Limb (tissue), 2 donors: ENCODE data around the gene AP1S3.
"Not testable (repeated sequence)": the region's sequence is repeated elsewhere in the genome, so short reads cannot be mapped to it uniquely, and the experiment has no call there.

Experiments
- DNase-seq, 2 donors: peaks; one replicate each; pipeline ENCODE4 v3.0.0-alpha.2; 2016; ENCODE audit errors: extremely low spot score in 2 of 2

Gene AP1S3

GRCh38 chr2:223801736-223802135, 35.6 kb downstream of the AP1S3 start:
- no peak for DNase-seq

DNA sequence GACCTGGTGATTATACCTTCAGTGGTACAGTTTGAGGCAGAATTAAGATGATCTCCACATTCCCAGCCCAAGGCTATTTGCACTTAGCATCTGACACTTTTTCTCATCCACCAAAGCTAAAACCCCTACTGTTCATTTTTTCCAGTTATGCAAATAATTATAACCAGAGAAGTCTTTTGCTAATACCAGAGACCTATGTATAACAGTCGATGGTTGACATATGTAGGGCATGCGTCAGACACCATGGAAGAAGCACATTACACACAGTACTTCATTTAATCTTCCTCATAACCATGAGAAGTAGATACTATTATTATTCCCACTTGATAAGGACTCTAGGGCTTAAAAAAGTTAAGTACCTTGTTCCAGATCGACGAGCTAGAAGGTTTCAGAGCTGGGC, 36.5 kb downstream of the AP1S3 start:
- no peak for DNase-seq

- peak; percentile 35 to 62 for DNase-seq
Measured at GRCh38 chr2:223797811-223798721, 39.3 kb downstream of the AP1S3 start.

GRCh38 chr2:223797037-223797436, 40.3 kb downstream of the AP1S3 start:
- DNase-seq = no peak

- no peak for DNase-seq
Measured at GRCh38 chr2:223789423-223789822, 48.0 kb downstream of the AP1S3 start.

- DNase-seq = no peak
Measured at GRCh38 chr2:223788826-223789225, 48.6 kb downstream of the AP1S3 start.

DNA sequence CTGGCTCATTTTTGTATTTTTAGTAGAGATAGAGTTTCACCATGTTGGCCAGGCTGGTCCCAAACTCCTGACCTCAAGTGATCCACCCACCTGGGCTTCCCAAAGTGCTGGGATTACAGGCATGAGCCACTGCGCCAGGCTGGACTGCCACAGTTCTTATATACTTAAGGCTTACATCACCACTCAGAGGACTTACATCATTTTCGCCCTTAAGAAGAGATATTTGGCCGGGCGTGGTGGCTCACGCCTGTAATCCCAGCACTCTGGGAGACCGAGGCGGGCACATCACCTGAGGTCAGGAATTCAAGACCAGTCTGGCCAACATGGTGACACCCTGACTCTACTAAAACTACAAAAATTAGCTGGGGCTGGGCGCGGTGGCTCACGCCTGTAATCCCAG, 49.3 kb downstream of the AP1S3 start:
- DNase-seq = not testable (repeated sequence)

GRCh38 chr2:223787358-223787757, 50.0 kb downstream of the AP1S3 start:
- no peak for DNase-seq

GRCh38 chr2:223786943-223787342, 50.4 kb downstream of the AP1S3 start:
- no peak for DNase-seq

DNA sequence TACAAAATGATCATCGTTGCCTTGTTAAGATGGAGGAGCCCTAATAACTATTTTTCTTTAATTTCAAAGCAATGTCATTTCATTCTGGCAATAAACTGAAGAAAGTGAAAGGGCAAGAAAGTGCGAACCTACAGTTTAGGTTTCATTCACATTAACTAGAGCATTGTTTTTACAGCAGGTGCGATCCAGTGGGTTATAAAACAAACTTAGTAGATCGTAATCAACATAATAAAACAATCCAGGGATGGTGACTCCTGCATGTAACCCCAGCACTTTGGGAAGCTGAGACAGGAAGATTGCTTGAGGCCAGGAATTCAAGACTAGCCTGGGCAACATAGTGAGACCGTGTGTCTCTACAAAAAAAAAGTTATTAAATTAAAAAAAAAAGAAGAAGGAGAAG, 51.1 kb downstream of the AP1S3 start:
- no peak for DNase-seq

- no peak for DNase-seq
Measured at GRCh38 chr2:223784221-223784772, 53.1 kb downstream of the AP1S3 start.

GRCh38 chr2:223782629-223783028, 54.8 kb downstream of the AP1S3 start:
- no peak for DNase-seq

DNA sequence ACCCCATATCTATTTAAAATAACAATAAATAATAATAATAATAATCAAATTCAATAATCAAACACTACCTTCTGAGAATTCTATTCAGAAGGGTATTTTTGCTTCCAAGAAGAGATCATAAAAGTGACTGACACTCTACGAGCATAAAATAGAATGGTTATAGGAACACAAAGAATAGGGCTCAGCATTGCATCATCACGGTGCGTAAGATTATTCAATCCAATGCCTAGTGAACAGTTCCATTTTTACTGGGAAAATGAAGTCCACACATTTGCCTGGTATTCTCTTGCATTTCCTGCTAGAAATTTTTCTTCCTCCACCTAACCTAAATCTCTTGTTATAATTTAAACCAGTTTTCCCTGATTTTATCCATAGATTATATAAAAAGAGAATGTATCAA, 55.8 kb downstream of the AP1S3 start:
- DNase-seq = no peak

DNA sequence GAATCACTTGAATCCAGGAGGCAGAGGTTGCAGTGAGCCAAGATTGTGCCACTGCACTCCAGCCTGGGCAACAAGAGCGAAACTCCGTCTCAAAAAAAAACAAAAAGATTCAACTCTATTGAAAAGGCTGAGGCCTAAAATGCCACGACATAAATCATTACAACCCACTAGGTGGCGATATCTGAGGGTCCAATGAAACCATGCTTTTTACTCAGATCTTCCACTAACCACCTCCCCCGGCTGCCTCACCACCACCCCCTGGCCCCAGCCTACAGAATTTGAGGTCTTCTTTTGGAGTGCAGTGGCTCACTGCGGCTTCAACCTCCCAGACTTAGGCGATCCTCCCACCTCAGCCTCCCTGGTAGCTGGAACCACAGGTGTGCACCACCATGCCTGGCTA, 57.5 kb downstream of the AP1S3 start:
- DNase-seq = no peak

GRCh38 chr2:223774193-223774592, 63.2 kb downstream of the AP1S3 start:
- DNase-seq = no peak

GRCh38 chr2:223772363-223772762, 65.0 kb downstream of the AP1S3 start:
- no peak for DNase-seq

- no peak for DNase-seq
Measured at GRCh38 chr2:223771475-223771874, 65.9 kb downstream of the AP1S3 start.

DNA sequence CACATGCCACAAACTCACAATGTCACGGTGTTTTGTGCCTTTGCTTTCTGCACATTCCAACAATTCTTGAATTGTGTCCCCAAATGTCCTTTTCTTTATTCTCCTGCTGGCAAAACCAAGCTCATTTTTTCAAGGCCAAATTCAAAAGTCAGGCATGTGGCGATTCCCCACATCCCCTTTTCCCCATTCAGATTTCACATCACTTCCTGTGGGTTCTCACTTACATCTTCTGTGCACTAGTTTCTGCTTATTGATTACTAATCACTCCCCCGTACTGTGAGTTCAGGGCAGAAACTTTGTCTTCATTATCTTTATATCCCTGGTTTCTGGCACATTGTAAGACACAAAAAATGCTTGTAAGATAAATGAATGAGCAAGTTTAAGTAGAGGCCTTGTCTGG, 69.2 kb downstream of the AP1S3 start:
- no peak for DNase-seq

GRCh38 chr2:223767341-223767740, 70.0 kb downstream of the AP1S3 start:
- DNase-seq = no peak

- DNase-seq = no peak
Measured at GRCh38 chr2:223765221-223765785, 72.1 kb downstream of the AP1S3 start.

DNA sequence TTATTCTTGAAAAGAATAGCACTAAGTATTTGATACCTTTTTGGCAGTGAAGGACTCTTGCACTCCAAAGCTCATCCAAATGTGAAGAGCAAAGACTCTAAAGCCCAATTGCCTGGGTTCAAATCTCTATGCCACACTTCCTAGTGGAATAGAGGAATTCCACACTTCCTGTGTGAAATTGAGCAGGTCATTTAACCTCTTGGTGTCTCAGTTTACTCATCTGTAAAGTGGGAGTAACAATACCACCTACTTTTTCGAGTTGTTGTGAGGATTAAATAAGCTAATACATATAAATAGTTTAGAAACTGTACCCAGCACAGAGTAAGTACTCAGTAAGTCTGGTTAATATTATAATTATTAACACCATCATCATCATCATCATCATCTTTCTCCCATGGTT, 72.6 kb downstream of the AP1S3 start:
- DNase-seq = no peak

DNA sequence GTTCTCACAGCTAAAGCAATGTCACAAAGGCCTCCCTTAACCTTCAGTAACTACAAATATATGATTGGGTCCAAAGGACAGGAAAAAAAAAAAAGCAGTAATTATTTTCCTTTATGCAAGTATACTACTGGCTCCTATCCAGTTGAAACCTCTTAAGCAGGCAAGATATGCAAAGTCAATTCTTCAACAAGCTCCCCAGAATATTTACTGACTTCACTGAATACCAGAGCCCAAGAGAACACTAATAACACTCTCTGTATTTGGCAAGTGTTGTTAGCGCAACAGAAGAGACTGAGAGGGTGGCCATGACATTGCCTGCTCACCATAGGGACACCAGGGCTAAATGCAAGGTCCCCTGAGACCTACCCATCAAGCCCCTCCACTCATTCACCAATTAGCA, 74.5 kb downstream of the AP1S3 start:
- DNase-seq = no peak

DNA sequence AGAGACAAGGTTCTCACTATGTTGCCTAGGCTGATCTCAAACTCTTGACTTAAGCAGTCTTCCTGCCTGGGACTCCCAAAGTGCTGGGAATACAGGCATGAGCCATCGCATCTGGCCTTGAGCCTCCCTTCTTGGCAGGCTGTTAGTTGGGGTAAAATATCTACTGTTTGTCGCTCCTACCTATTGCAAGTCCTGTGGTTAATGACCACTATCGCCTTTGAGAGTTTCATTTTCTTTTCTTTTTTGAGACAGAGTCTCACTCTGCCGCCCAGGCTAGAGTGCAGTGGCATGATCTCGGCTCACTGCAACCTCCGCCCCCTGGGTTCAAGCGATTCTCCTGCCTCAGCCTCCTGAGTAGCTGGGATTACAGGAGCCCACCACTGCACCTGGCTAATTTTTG, 75.6 kb downstream of the AP1S3 start:
- DNase-seq = not testable (repeated sequence)
